Natural killer cell treated with Interleukin-12 subunit alpha and Interleukin-12 subunit beta and Interleukin-15 and Interleukin-18, amount 100 ng/mL, for 72 hours (primary cell): Measurements from ENCODE around the gene OSBPL5. TPM values are rescaled to one million over a fixed set of nuclear protein-coding genes. Genes with fewer than 3 reads are reported as not detected.

Experiments used
- ATAC-seq, 2 donors: fragments of 150-1000 bp; cut with Tn5 transposase in 1 of 2; sonication (Bioruptor Pico), chemical (Tn5 transposase) in 1 of 2; 2 replicates each; pipeline ENCODE4 v1.10.0; 2021
- DNase-seq: peaks from one replicate; pipeline ENCODE4 v3.0.0; 2022; ENCODE audit warnings: low spot score
- H3K27ac Mint-ChIP-seq, 2 donors: 1 replicate in 1 of 2; 2 replicates in 1 of 2; pipeline ENCODE4 v1.8.0; 2022; ENCODE audit warnings: mixed read lengths in 2 of 2, mild to moderate bottlenecking in 1 of 2, moderate library complexity in 1 of 2
- H3K27me3 Mint-ChIP-seq, 2 donors: 1 replicate in 1 of 2; 2 replicates in 1 of 2; pipeline ENCODE4 v1.8.0; 2022; ENCODE audit warnings: mixed read lengths in 2 of 2
- H3K36me3 Mint-ChIP-seq: one replicate; pipeline ENCODE4 v1.8.0; 2022; ENCODE audit warnings: mixed read lengths
- H3K4me1 Mint-ChIP-seq, 2 donors: 1 replicate in 1 of 2; 2 replicates in 1 of 2; pipeline ENCODE4 v1.8.0; 2022; ENCODE audit warnings: low read depth in 2 of 2, mixed read lengths in 2 of 2, mild to moderate bottlenecking in 1 of 2
- H3K4me3 Mint-ChIP-seq: one replicate; pipeline ENCODE4 v1.8.0; 2022; ENCODE audit warnings: mixed read lengths
- H3K9me3 Mint-ChIP-seq: 2 replicates; pipeline ENCODE4 v1.8.0; 2022; ENCODE audit warnings: mixed read lengths
- total RNA-seq, 2 donors: library from RNA; stranded (reverse); gene quantifications; one replicate each; pipeline ENCODE4 v1.2.3, GENCODE V29; 2022

OSBPL5 gene
- total RNA-seq, 2 donors from 2014 or later = 58.3 to 74.6 TPM

GRCh38 chr11:3106736-3107524, 58.2 kb downstream of the OSBPL5 start:
- no peak overlapping the region for H3K4me3 Mint-ChIP-seq
- no peak for DNase-seq
- H3K9me3 Mint-ChIP-seq = no peaks in the 10 kb centered on the region
- peaks cover under 1% of the 10 kb centered on the region for H3K36me3 Mint-ChIP-seq
- peak overlapping the region; percentile 37 to 47 for H3K27ac Mint-ChIP-seq
- no peak for ATAC-seq
- H3K27me3 Mint-ChIP-seq = no peaks in the 10 kb centered on the region
- peaks cover 22 to 23% of the 10 kb centered on the region in 2 donors for H3K4me1 Mint-ChIP-seq

- peak overlapping the region; percentile 37 to 87 for H3K27ac Mint-ChIP-seq
- H3K36me3 Mint-ChIP-seq = no peaks in the 10 kb centered on the region
- peak; percentile 41 for DNase-seq
- no peaks in the 10 kb centered on the region for H3K9me3 Mint-ChIP-seq
- H3K4me3 Mint-ChIP-seq = no peak overlapping the region
- no peak for ATAC-seq
- H3K27me3 Mint-ChIP-seq = no peaks in the 10 kb centered on the region
- peaks cover 15 to 23% of the 10 kb centered on the region in 2 donors for H3K4me1 Mint-ChIP-seq
Observed at GRCh38 chr11:3105791-3106735, 59.0 kb downstream of the OSBPL5 start.

GRCh38 chr11:3104961-3105790, 59.9 kb downstream of the OSBPL5 start:
- DNase-seq (no peak), ATAC-seq (no peak)
- H3K9me3 Mint-ChIP-seq = no peaks in the 10 kb centered on the region
- no peaks in the 10 kb centered on the region for H3K36me3 Mint-ChIP-seq
- peak overlapping the region in 1 of 2 donors; percentile 87 for H3K27ac Mint-ChIP-seq
- no peak overlapping the region for H3K4me3 Mint-ChIP-seq
- H3K4me1 Mint-ChIP-seq = peaks cover 8 to 21% of the 10 kb centered on the region in 2 donors
- H3K27me3 Mint-ChIP-seq = no peaks in the 10 kb centered on the region

DNA sequence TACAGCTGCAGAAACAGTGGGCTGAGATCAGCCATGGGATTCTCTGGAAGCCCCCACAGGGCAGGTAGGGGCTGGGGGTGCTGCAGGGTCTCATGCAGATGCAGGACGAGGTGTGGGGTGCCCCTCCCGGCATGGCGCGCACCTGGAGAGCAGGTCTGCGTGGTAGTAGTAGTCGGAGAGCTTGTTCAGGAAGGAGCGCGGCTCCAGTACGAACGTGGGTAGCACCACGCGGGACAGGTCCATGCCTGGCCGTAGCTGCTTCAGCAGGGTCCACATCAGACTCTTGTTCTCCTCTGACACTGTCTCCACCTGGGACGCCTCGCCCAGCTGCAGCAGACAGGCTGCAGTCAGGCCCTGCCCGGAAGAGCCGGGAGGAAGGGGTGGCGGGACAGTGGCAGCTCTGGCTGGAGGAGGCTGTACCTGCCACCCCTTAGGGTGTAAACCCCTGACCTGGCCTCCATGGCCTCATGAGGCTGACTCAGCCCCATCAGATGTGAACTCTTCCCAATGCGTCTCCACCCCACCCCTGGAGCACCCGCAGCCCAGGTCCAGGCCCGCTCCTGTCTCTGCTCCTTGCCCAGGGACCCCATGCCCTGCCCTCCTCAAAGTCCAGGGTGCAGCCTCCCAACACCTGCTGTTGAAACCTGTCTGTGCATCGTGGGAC, 60.9 kb downstream of the OSBPL5 start:
- ATAC-seq (no peak), DNase-seq (peak; percentile 39)
- Mint-ChIP-seq H3K4me1 (peaks cover 7 to 22% of the 10 kb centered on the region in 2 donors), H3K4me3 (no peak overlapping the region), H3K27me3 (no peaks in the 10 kb centered on the region), H3K9me3 (no peaks in the 10 kb centered on the region), H3K27ac (peak overlapping the region in 1 of 2 donors; percentile 87), H3K36me3 (peaks cover 4% of the 10 kb centered on the region)

- H3K9me3 Mint-ChIP-seq = no peaks in the 10 kb centered on the region
- H3K27ac Mint-ChIP-seq = no peak overlapping the region
- peaks cover 14 to 28% of the 10 kb centered on the region in 2 donors for H3K4me1 Mint-ChIP-seq
- DNase-seq (peak; percentile 59), ATAC-seq (no peak)
- H3K4me3 Mint-ChIP-seq = no peak overlapping the region
- peaks cover 4% of the 10 kb centered on the region for H3K36me3 Mint-ChIP-seq
- no peaks in the 10 kb centered on the region for H3K27me3 Mint-ChIP-seq
Observed at GRCh38 chr11:3103076-3103475, 62.0 kb downstream of the OSBPL5 start.

GRCh38 chr11:3102641-3102921, 62.5 kb downstream of the OSBPL5 start:
- no peaks in the 10 kb centered on the region for H3K27me3 Mint-ChIP-seq
- DNase-seq (peak; percentile 35), ATAC-seq (no peak)
- H3K36me3 Mint-ChIP-seq = peaks cover 4% of the 10 kb centered on the region
- H3K4me1 Mint-ChIP-seq = peaks cover 17 to 31% of the 10 kb centered on the region in 2 donors
- no peak overlapping the region for H3K27ac Mint-ChIP-seq
- no peak overlapping the region for H3K4me3 Mint-ChIP-seq
- H3K9me3 Mint-ChIP-seq = no peaks in the 10 kb centered on the region

- Mint-ChIP-seq H3K9me3 (no peaks in the 10 kb centered on the region), H3K4me3 (no peak overlapping the region), H3K27ac (peak overlapping the region; percentile 92 to 95), H3K4me1 (peaks cover 21 to 34% of the 10 kb centered on the region in 2 donors), H3K36me3 (peaks cover 4% of the 10 kb centered on the region), H3K27me3 (no peaks in the 10 kb centered on the region)
- DNase-seq = peak; percentile 18
- ATAC-seq = no peak
Observed at GRCh38 chr11:3101921-3102640, 63.0 kb downstream of the OSBPL5 start.

GRCh38 chr11:3099178-3099577, 65.9 kb downstream of the OSBPL5 start:
- H3K27ac Mint-ChIP-seq = peak overlapping the region; percentile 92 to 95
- H3K27me3 Mint-ChIP-seq = no peaks in the 10 kb centered on the region
- peak; percentile 60 for DNase-seq
- peaks cover 4% of the 10 kb centered on the region for H3K36me3 Mint-ChIP-seq
- peak; percentile 87 to 89 for ATAC-seq
- no peaks in the 10 kb centered on the region for H3K9me3 Mint-ChIP-seq
- H3K4me3 Mint-ChIP-seq = peak overlapping the region; percentile 84
- H3K4me1 Mint-ChIP-seq = peaks cover 26 to 31% of the 10 kb centered on the region in 2 donors

DNA sequence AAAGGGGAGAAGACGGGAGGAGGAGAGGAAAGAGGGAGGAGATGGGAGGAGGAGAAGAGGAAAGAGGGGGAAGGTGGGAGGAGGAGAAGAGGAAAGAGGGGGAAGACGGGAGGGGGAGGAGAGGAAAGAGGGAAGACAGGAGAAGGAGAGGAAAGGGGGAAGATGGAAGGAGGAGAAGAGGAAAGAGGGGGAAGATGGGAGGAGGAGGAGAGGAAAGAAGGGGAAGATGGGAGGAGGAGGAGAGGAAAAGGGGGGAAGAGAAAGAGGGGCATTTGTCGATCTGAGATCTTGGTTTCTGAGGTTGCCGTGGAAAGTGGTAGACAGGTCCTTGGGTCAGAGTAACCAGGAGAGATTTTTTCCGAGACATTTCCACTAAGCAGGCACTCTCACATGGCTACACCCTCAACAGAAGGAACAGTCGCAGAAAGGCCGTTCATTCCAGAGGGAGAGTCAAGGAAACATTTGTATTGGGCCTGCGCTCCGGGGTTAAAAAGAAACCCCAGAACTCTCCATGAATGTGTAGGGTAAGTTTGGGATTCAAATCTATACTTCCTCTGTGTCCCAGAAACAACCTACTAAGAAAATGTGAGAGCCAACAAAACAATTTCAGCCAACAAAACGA, 68.1 kb downstream of the OSBPL5 start:
- DNase-seq (no peak), ATAC-seq (no peak)
- peaks cover 4% of the 10 kb centered on the region for H3K36me3 Mint-ChIP-seq
- H3K27ac Mint-ChIP-seq = peak overlapping the region; percentile 34 to 92
- H3K27me3 Mint-ChIP-seq = no peaks in the 10 kb centered on the region
- H3K4me1 Mint-ChIP-seq = peaks cover 26 to 36% of the 10 kb centered on the region in 2 donors
- H3K9me3 Mint-ChIP-seq = no peaks in the 10 kb centered on the region
- H3K4me3 Mint-ChIP-seq = no peak overlapping the region

- Mint-ChIP-seq H3K27ac (peak overlapping the region; percentile 34 to 92), H3K4me1 (peaks cover 26 to 30% of the 10 kb centered on the region in 2 donors)
Observed at GRCh38 chr11:3095712-3096361, 69.3 kb downstream of the OSBPL5 start.

GRCh38 chr11:3094223-3094824, 70.8 kb downstream of the OSBPL5 start:
- H3K4me1 Mint-ChIP-seq = peaks cover 20 to 21% of the 10 kb centered on the region in 2 donors
- no peaks in the 10 kb centered on the region for H3K27me3 Mint-ChIP-seq
- H3K36me3 Mint-ChIP-seq = peaks cover 1% of the 10 kb centered on the region
- ATAC-seq = no peak
- DNase-seq = peak; percentile 56
- no peak overlapping the region for H3K4me3 Mint-ChIP-seq
- H3K27ac Mint-ChIP-seq = no peak overlapping the region
- H3K9me3 Mint-ChIP-seq = no peaks in the 10 kb centered on the region

More at GRCh38 chr11:3095712-3096361, 69.3 kb downstream of the OSBPL5 start:
- Mint-ChIP-seq H3K36me3 (peaks cover 4% of the 10 kb centered on the region), H3K9me3 (no peaks in the 10 kb centered on the region), H3K4me3 (no peak overlapping the region), H3K27me3 (no peaks in the 10 kb centered on the region)
- DNase-seq (peak; percentile 6), ATAC-seq (no peak)
